GM12874 (cell line): ENCODE results near the gene KCNN2.

ENCODE experiments used
- TF ChIP-seq, protein P1 (sequence below): IDR thresholded peaks from 2 replicates; pipeline ENCODE4 v1.5.1; 2011; ENCODE audit warnings: low read depth, mild to moderate bottlenecking, control low read depth, low read length, moderate library complexity; ENCODE audit not compliant: insufficient read depth

Gene KCNN2

DNA sequence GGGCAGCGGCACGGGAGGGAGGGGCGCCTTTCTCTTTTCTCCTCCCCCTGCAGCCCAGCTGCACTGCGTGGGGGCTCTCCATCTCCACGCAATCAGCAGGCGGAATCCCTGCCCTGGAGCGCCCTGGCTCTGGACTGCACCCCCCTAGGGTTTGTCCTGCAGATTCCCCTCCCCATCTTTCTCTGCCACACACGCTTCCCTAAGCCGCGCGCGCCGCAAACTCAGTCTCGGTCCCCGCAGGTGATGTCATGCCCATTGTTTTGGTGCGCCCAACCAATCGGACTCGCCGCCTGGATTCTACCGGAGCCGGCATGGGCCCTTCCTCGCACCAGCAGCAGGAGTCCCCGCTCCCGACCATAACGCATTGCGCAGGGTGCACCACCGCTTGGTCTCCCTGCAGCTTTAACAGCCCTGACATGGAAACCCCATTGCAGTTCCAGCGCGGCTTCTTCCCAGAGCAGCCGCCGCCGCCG, at the start of gene KCNN2:
TSS of gene KCNN2 (plus strand) at position 347 of the 473 bp plus-strand sequence. CDS start at position 417, 70 bp downstream.
- TF ChIP-seq, protein P1, sequence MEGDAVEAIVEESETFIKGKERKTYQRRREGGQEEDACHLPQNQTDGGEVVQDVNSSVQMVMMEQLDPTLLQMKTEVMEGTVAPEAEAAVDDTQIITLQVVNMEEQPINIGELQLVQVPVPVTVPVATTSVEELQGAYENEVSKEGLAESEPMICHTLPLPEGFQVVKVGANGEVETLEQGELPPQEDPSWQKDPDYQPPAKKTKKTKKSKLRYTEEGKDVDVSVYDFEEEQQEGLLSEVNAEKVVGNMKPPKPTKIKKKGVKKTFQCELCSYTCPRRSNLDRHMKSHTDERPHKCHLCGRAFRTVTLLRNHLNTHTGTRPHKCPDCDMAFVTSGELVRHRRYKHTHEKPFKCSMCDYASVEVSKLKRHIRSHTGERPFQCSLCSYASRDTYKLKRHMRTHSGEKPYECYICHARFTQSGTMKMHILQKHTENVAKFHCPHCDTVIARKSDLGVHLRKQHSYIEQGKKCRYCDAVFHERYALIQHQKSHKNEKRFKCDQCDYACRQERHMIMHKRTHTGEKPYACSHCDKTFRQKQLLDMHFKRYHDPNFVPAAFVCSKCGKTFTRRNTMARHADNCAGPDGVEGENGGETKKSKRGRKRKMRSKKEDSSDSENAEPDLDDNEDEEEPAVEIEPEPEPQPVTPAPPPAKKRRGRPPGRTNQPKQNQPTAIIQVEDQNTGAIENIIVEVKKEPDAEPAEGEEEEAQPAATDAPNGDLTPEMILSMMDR: no peak

- TF ChIP-seq, protein P1: no peak
Measured at GRCh38 chr5:114312658-114313057, 49.2 kb upstream of the KCNN2 start.

GRCh38 chr5:114314061-114314460, 47.8 kb upstream of the KCNN2 start:
- TF ChIP-seq, protein P1: no peak

GRCh38 chr5:114316167-114316566, 45.7 kb upstream of the KCNN2 start:
- TF ChIP-seq, protein P1: no peak

DNA sequence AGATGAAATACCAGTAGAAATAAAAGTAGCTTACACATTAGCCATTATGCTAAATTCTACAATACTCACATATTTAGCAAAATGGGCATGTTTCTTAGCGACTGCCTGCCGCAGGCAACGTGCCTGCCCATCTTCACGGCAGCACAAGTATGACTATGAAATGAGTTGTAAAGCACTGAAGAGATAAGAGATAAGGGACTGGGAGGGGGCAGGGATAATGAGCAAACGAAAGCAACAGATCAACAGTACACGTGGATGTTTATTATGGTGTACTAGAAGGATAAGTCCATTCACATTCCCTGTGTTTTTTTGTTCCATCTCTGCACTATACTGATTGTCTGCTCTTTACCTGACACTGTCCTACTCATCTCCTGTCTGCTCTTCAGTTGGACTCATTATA, 44.1 kb upstream of the KCNN2 start:
- TF ChIP-seq, protein P1: no peak

- TF ChIP-seq, protein P1: no peak
Measured at GRCh38 chr5:114319236-114319635, 42.6 kb upstream of the KCNN2 start.

GRCh38 chr5:114319821-114320220, 42.0 kb upstream of the KCNN2 start:
- TF ChIP-seq, protein P1: no peak
